Eye (tissue), 1 donor: ENCODE data around the gene SPINT3.

ENCODE experiments used
- DNase-seq: peaks from one replicate; pipeline ENCODE4 v3.0.0-alpha.2; 2015

The SPINT3 gene

GRCh38 chr20:45515147-45515913, at the start of gene SPINT3:
Gene SPINT3, minus strand, starts transcription at chr20:45515622. Its CDS starts 14 bp downstream, at chr20:45515608.
- no peak for DNase-seq

- DNase-seq = no peak
Measured at GRCh38 chr20:45564760-45565276, 49.4 kb upstream of the SPINT3 start.

- DNase-seq = no peak
Measured at GRCh38 chr20:45555198-45555597, 39.8 kb upstream of the SPINT3 start.

DNA sequence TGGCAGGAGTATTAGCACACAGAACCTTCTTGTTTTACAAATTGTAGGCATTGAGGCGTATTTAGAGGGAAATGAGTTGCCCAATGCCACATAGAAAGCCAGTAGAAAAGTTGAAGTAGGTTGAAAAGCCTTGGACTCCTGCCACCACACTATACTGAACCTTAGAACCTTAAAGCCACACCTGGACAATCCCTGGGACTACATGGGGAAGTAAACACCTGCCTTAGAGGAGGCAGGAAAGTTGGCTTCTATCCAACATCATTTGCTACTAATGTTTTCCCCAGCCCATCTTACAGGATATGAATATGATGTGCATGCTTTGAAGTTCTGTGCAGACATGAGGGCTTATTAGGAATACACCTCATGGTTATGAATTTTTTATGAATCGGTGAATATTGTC, 37.0 kb upstream of the SPINT3 start:
- no peak for DNase-seq

DNA sequence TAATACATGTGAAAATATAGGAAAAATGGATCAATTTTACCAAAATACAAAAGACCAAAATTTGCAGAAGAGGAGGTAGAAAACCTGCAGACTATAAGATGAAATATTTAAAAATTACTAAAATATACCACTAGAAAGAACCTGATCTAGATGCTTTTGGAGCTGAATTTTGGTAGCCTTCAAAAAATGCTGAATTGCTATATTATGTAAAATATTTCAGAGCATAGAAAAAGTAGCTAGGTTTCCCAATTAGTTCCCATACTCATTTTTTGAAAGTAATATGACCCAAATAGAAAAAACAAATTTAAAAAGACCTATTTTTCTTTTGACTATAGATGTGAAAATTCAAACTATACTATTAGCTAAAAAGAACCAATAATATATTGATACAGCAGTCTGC, 35.3 kb upstream of the SPINT3 start:
- DNase-seq = no peak

- no peak for DNase-seq
Measured at GRCh38 chr20:45548410-45548809, 33.0 kb upstream of the SPINT3 start.

- no peak for DNase-seq
Measured at GRCh38 chr20:45547206-45547770, 31.9 kb upstream of the SPINT3 start, which contains the start of gene EPPIN. Gene EPPIN, minus strand, starts transcription at chr20:45547401. Its CDS starts 44 bp downstream, at chr20:45547357.

GRCh38 chr20:45545754-45546453, 30.5 kb upstream of the SPINT3 start:
- peak; percentile 43 for DNase-seq

DNA sequence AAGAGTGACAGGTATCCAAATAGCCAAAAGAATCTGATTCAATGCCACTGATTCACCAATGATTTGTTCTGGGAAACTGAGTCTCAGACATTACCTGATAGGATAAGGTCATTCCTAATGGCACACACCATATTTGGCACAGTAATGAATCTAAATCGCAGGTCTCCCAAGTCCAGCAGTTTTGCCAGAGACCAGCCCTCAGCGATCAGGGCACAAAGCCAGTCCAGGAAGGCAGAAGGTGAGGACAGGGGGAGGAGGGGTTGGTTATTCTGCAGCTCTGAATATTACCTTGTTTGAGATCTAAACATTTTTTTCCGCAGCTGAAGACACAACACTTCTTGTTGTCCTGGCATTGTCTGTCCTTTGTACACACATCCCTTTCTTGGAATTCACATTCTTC, 29.9 kb upstream of the SPINT3 start:
- DNase-seq = no peak

GRCh38 chr20:45539382-45539781, 24.0 kb upstream of the SPINT3 start, which contains the start of gene WFDC6:
Gene WFDC6, minus strand, starts transcription at chr20:45539482. Its CDS starts 75 bp downstream, at chr20:45539407.
- DNase-seq = no peak

GRCh38 chr20:45538209-45538799, 22.9 kb upstream of the SPINT3 start:
- DNase-seq = no peak

DNA sequence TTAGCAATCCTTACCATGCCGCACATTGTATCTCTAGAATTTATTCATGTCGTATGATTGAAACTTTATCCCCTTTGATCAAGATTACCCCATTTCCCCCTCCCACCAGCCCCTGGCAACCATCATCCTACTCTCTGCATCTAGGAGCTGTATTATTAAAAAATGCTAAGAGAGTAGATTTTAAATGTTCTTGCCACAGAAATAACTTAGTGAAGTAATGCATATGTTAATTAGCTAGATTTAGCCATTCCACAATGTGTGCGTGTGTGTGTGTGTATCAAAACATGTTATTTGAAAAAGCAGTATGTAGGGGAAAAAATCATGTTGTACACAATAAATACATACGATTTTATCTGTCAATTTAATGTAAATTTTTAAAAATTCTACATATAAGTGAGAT, 11.9 kb upstream of the SPINT3 start:
- DNase-seq = no peak

DNA sequence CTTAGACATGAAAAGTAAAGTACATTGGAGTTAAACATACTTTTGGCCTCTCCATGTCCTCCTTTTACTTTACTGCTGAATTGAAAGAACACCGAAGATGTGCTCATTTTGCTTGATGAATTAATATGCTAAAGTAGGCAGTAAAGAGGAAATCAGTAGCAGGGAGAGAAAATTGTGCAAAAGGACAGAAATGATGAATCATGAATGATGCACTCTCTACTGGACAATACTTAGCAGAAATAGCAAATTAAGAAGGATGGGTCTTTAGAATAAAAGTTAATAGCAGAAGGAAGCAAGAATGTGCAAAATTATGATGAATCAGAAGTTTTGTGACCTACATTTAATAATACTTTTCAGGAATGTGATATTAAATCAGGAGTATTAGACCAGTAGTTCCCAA, 8.4 kb upstream of the SPINT3 start:
- DNase-seq = no peak

DNA sequence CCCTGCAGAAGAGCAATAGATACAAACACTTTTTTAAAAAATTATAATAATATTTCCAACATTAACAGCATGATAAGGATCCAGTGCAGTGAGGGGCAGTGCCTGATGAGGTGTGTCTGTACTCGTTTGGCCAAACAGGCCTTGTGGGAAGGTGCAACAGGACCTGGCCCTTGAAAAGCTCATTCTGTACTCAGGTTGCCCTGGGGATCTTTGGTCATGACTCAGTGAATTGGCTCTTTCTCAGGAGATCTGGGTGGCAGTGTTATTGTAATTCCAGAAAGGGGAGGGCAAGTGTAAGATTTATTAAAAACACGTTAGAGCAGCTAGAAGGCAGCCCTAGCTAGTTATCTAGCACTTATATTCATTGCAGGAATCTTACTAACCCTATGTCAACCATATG, 2.9 kb upstream of the SPINT3 start:
- no peak for DNase-seq

DNA sequence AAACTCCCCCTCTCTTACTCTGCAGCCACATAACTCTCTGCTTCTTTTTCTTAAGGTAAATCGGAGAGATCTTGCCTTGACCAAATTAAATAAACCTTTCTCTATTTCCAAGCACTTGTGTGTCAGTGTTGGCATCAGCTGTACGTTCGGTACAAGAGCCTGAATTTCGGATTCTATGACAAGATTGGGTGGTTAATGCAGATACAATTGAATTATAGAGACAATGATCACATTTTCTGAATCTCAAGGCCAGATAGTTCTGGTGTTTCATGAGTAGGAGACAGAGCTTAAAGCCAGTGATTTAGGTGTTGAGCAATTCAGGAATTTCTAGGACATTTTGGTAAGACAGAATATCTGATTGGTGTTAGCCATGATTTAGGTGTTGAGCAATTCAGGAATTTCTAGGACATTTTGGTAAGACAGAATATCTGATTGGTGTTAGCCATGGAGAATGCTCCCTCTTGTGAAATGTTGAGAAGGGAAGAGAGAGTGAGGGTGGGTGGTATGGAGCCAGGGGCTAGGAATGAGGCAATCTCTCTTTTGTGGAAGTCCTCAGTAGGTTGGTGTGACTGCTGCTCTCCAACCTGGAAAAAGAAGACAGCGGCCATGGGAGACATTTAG, 5.1 kb downstream of the SPINT3 start:
- DNase-seq = no peak

GRCh38 chr20:45509091-45509490, 6.3 kb downstream of the SPINT3 start:
- no peak for DNase-seq

GRCh38 chr20:45508068-45508886, 7.1 kb downstream of the SPINT3 start:
- DNase-seq = no peak

- no peak for DNase-seq
Measured at GRCh38 chr20:45507011-45507820, 8.2 kb downstream of the SPINT3 start.

DNA sequence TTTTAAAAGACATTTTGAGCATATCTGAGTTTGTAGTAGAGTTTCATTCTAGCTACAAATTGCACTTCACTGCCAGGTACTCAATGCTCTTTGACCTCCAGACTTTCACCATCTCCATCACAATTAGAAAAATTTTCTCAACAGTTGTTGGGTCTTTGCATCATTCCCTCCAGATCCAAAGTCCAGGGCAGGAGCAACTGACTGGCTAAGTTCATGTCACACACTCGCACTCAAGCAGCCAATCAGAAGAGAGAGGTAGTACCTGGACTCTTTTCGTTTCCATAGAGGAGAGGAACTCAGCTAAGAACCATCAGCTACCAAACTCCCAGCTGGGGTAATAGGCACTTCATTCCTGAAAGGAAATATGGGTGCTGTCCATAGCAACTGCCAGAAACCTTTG, 9.0 kb downstream of the SPINT3 start:
- DNase-seq = no peak

DNA sequence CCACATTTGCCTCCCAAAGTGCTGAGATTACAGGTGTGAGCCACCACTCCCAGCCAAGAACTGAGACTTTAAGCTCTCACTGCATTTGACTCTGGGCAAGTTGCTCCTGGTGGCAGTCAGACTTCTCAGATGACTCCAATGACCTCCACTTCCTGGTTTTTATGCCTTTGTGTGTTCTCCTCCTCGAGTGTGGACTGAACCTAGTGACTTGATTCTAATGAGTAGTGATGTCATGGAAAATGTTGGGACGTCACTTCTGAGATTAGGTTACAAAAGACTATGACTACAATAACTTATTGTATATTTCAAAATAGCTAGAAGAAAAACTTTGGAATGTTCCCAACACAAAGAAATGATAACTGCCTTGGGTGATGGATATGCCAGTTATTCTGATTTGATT, 12.0 kb downstream of the SPINT3 start:
- DNase-seq = no peak

- DNase-seq = no peak
Measured at GRCh38 chr20:45502561-45502960, 12.9 kb downstream of the SPINT3 start.
